ENCODE data around the gene CEP350.

CEP350 gene

DNA sequence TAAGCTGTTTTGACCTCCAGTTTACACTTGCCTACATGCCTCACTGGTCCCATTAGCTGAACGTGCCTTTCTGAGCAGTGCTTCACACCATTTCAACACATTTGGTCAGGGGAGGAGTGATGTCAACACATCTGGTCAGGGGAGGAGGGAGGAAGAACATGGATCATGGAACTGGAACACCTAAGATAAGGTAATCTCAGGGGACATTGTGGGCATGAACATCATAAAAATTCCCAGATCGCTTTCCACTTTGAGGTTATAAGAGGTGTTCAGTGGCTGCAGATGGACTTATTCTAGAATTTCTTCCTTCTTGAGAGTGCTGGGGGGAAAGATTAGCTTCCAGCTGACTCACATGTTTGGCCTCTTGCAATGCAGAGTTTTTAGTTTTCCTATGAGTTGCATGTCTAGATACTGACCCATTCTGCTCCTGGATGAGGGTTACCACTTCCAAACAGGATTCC, 202.1 kb downstream of the CEP350 start:
- POLR2A ChIA-PET, result no interaction called here
- TF ChIP-seq, protein P1, sequence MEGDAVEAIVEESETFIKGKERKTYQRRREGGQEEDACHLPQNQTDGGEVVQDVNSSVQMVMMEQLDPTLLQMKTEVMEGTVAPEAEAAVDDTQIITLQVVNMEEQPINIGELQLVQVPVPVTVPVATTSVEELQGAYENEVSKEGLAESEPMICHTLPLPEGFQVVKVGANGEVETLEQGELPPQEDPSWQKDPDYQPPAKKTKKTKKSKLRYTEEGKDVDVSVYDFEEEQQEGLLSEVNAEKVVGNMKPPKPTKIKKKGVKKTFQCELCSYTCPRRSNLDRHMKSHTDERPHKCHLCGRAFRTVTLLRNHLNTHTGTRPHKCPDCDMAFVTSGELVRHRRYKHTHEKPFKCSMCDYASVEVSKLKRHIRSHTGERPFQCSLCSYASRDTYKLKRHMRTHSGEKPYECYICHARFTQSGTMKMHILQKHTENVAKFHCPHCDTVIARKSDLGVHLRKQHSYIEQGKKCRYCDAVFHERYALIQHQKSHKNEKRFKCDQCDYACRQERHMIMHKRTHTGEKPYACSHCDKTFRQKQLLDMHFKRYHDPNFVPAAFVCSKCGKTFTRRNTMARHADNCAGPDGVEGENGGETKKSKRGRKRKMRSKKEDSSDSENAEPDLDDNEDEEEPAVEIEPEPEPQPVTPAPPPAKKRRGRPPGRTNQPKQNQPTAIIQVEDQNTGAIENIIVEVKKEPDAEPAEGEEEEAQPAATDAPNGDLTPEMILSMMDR (IDR thresholded peaks at IDR 0.05; ENCODE audit: control extremely low read depth, extremely low read depth, low read depth, missing control alignments), result no peak
- CTCF ChIA-PET, result interaction anchor here (0.7 to 7.9 kb wide), 3 partner anchors 8 to 24 kb away, joined by 3 to 47 read pairs (median 3); no protein-coding TSS in a partner anchor
- no peak for DNase-seq (ENCODE audit: extremely low spot score)

DNA sequence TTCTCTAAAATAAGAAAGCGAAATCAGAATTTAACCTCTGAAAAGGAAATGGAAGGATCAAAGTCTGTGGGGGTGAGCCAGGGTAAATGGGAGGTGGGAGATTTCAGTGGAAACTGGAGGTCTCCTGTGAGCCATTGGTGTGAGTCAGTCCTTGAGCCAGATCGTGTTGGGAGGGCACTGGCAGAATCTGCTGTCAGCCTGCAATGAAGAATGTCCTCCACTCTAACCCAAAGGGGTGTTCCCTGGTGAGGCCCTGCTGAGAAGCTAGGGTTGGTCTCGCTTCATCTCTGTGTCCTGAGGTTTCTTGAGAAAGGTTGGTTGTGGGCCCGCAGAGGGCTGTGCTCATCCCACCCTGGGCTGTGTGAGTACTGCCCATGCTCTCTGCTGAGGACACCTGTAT, 202.5 kb downstream of the CEP350 start:
- TF ChIP-seq, protein P1 (IDR thresholded peaks at IDR 0.05; ENCODE audit: control extremely low read depth, extremely low read depth, low read depth, missing control alignments), result no peak
- POLR2A ChIA-PET, result no interaction called here
- CTCF ChIA-PET, result interaction anchor here (0.7 to 7.9 kb wide), 6 partner anchors 8 to 342 kb away, joined by 3 to 47 read pairs (median 3); no protein-coding TSS in a partner anchor
- no peak for DNase-seq (ENCODE audit: extremely low spot score)

DNA sequence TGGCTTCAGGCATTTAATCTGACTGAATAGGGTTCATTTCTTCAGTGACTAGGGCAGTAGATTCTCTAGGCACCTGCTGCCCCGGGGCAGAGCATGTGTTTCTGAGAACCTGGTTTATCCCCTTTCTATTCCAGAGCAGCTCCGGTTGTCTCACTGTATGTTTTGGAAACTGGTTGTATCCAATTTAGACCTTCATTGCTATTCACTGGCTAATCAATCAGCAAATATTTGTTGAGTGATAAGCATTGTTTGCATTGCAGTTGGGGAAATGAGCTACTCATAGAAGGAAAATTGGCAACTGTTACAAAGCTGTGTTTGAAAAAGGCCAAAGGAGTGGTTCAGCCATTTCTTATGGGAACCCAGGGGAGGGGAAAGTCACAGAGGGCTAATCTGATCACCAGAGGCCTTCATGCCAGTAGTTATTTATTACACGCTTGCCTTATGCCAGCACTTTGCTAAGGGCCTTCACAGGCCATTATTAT, 203.0 kb downstream of the CEP350 start:
- CTCF ChIA-PET, result interaction anchor here (0.7 to 7.9 kb wide), 5 partner anchors 12 to 343 kb away, joined by 3 to 47 read pairs (median 3); no protein-coding TSS in a partner anchor
- DNase-seq (ENCODE audit: extremely low spot score), result no peak
- TF ChIP-seq, protein P1 (IDR thresholded peaks at IDR 0.05; ENCODE audit: control extremely low read depth, extremely low read depth, low read depth, missing control alignments), result no peak
- POLR2A ChIA-PET, result no interaction called here

DNA sequence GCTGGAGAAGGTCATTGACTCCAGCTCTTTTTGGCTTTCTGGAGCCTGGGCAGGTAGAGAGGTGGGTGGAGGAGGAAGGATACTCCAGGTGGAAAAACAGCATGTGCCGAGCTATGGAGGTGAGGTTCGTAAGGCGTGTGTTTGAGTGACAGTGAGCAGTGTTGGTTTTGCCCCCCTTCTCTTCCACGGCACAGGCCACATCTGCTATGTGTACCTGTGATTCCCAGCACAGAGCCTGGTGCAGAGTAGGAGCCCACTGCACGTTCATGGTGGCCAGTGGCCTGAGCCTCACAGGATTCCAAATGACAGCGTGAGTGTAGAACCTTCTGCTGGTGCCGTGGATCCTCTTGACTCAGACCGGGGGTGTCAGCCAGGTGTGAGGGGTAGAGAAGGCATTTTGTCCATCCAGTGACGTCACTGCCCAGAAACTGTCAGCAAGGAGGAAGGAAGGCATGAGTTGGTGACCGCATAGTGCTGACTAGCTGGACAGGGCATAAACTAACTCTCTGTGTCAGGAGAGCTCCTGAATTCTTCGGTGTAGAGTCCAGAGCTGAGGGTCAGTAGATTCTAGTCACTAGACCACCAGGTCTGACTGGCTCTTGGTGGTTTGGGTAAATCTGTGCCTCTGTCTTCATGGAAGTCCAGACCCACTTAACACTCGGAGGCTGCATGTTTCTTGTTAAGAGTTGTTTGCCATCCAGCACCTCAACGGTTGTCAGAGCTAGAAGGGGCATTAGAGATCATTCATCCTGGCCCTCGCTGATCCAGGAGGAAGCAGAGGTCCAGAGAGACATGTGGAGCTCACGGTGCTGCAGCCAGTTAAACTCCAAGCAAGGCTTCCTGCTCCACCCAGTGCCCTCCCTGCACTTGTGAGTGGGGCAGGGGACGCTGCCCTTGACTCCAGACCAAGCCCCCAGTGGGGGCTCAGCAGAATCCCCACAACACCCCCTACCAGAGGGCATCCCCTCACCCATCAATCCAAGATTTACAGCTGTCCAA, 203.8 kb downstream of the CEP350 start:
- DNase-seq (ENCODE audit: extremely low spot score), result no peak
- ChIA-PET POLR2A (interaction anchor here (1.0 kb wide), 1 partner anchor 12 kb away, joined by 5 read pairs; no protein-coding TSS in a partner anchor), CTCF (interaction anchor here (0.7 to 7.9 kb wide), 11 partner anchors 11 to 453 kb away, joined by 3 to 47 read pairs (median 3); no protein-coding TSS in a partner anchor)
- TF ChIP-seq, protein P1 (IDR thresholded peaks at IDR 0.05; ENCODE audit: control extremely low read depth, extremely low read depth, low read depth, missing control alignments), result no peak

DNA sequence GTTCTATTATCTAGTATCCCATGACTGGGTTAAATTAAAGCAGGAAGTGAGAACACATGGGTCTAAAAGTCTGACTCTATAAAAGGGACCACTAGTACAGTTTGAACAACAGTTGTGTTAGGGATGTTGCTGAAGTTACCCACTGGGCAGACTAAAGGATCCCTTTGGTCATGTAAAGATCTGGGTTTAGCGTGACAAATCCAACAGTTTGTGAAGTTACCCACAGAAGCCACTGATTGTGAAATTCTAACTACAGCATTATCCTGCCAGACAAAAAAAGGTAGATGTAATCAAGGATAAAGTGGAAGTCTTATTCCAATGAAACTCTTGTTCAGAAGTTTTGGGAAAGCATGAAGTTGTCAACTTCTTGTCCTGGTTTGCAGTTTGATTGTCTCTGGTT, 205.7 kb downstream of the CEP350 start:
- POLR2A ChIA-PET, result no interaction called here
- no peak for DNase-seq (ENCODE audit: extremely low spot score)
- CTCF ChIA-PET, result interaction anchor here (1.1 kb wide), 1 partner anchor 19 kb away, joined by 4 read pairs; no protein-coding TSS in a partner anchor
- TF ChIP-seq, protein P1 (IDR thresholded peaks at IDR 0.05; ENCODE audit: control extremely low read depth, extremely low read depth, low read depth, missing control alignments), result no peak

DNA sequence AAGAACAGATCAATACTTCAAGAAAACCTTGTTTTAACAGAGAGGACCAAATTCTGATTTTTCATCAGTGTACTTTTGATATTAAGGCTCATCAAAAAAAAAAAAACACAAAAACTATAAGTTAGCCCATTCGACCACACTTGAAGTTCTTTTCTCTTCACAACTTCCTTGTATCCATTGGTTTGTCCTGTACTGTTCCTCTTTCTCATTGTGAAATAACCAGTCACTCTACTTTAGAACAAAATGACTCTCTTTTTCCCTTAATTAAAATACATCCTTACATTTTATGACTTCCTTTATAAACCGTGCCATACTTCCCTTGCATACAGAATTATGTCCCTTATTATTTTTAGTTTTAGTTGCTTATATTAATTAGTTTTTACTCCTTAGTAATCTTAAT, 208.4 kb downstream of the CEP350 start:
- ChIA-PET CTCF (interaction anchor here (8.9 kb wide), 1 partner anchor 296 kb away, joined by 70 read pairs; no protein-coding TSS in a partner anchor), POLR2A (no interaction called here)
- DNase-seq (ENCODE audit: extremely low spot score), result no peak
- TF ChIP-seq, protein P1 (IDR thresholded peaks at IDR 0.05; ENCODE audit: control extremely low read depth, extremely low read depth, low read depth, missing control alignments), result no peak

Data from GM10248 (cell line).